ENCODE results near the gene HDDC2. TPM values are rescaled to one million over a fixed set of nuclear protein-coding genes. Genes with fewer than 3 reads are reported as not detected.
A peak's percentile ranks its signal among the peaks of the same experiment; 100 is the strongest.

The HDDC2 gene
- total and polyA plus RNA-seq, 2 of the 8 experiments (the other 6 are each of a cell fraction or from before 2014, with no cell fraction given), result 89.3 to 129 TPM

GRCh38 chr6:125315548-125315947 is 13.8 kb upstream of the HDDC2 start:
- WGBS, 2 experiments (ENCODE audit: extremely low coverage in 1 of 2, insufficient coverage in 1 of 2, insufficient read length in 1 of 2, insufficient replicate concordance in 2 of 2, low coverage in 1 of 2, low lambda C conversion rate in 2 of 2, missing lambda C conversion rate in 1 of 2), result 71% methylated on average over 5 of the region's 5 CpGs; no CpG with 5 or more reads in 1 of the 2 experiments
- H2BK20ac ChIP-seq (ENCODE audit: low read length), result no peak overlapping the region

More at GRCh38 chr6:125315548-125315947, 13.8 kb upstream of the HDDC2 start:
- TF ChIP-seq CTCF (IDR thresholded peaks at IDR 0.05; ENCODE audit: control extremely low read depth in 1 of 3, insufficient read depth in 1 of 3, low read depth in 1 of 3, low read length in 3 of 3), result no peak
- no peak for TF ChIP-seq CEBPB (IDR thresholded peaks at IDR 0.05; ENCODE audit: low read depth, low read length)
- TF ChIP-seq BACH1 (IDR thresholded peaks at IDR 0.05; ENCODE audit: low read length), result no peak
- TF ChIP-seq NANOG (IDR thresholded peaks at IDR 0.05; ENCODE audit: insufficient read depth, low read depth, low read length, poor library complexity, severe bottlenecking), result no peak
- TF ChIP-seq EGR1 (IDR thresholded peaks at IDR 0.05; ENCODE audit: borderline replicate concordance, low read depth, low read length), result no peak
- ChIA-PET CTCF (ENCODE audit: partially characterized antibody) (interaction anchor here (0.6 to 9.6 kb wide), 17 partner anchors 11 to 470 kb away, joined by 3 to 120 read pairs (median 4); no protein-coding TSS in a partner anchor), POLR2A (ENCODE audit: partially characterized antibody) (no interaction called here)
- H3K4ac ChIP-seq (replicated peaks; ENCODE audit: insufficient read length, low read depth, low read length), result no peak overlapping the region
- H3K56ac ChIP-seq (replicated peaks; ENCODE audit: insufficient read length, low read depth, low read length), result no peak overlapping the region
- peaks cover 0 to 2% (median 0%) of the 10 kb centered on the region in 4 experiments; a peak in 1 of 7 replicates for H3K4me1 ChIP-seq (replicated peaks in 1 of 4; ENCODE audit: control insufficient read depth in 3 of 4, insufficient read depth in 4 of 4, low read length in 3 of 4)
- no peak overlapping the region for H3K27ac ChIP-seq (ENCODE audit: low read depth, low read length)
- no peaks in the 10 kb centered on the region for H4K20me1 ChIP-seq (replicated peaks in 1 of 2; ENCODE audit: control insufficient read depth in 1 of 2, insufficient read depth in 2 of 2, low read length in 2 of 2)
- no peak overlapping the region for H2BK5ac ChIP-seq (ENCODE audit: low read depth, low read length)
- no peaks in the 10 kb centered on the region for H3K79me1 ChIP-seq (ENCODE audit: low read depth, low read length)
- no peak overlapping the region for H3K9ac ChIP-seq (replicated peaks in 1 of 4; ENCODE audit: extremely low read depth in 1 of 4, low read depth in 3 of 4, low read length in 3 of 4)
- no peak overlapping the region for H3K4me2 ChIP-seq (ENCODE audit: insufficient read depth in 1 of 2, low read depth in 2 of 2, low read length in 2 of 2)
- H2BK15ac ChIP-seq (ENCODE audit: low read length), result 0 out of 2 replicates have a peak overlapping the region, but pooled peaks have one; percentile 46
- H3K18ac ChIP-seq (ENCODE audit: extremely low read depth, low read length), result no peak overlapping the region
- H3K27me3 ChIP-seq (replicated peaks in 1 of 4; ENCODE audit: control insufficient read depth in 3 of 4, extremely low read depth in 1 of 4, insufficient read depth in 3 of 4, low read length in 3 of 4), result no peaks in the 10 kb centered on the region
- no peaks in the 10 kb centered on the region for H3K79me2 ChIP-seq (ENCODE audit: control insufficient read depth in 1 of 2, insufficient read depth in 2 of 2, low read length in 2 of 2)
- H3K14ac ChIP-seq (ENCODE audit: insufficient read length), result no peak overlapping the region
- no peak overlapping the region for H4K5ac ChIP-seq (ENCODE audit: insufficient read length, low read depth, low read length)
- H2BK12ac ChIP-seq (ENCODE audit: low read depth, low read length), result no peak overlapping the region
- no peak overlapping the region for H2AK5ac ChIP-seq (ENCODE audit: low read depth, low read length)
- H3K23me2 ChIP-seq (ENCODE audit: low read depth, low read length), result no peaks in the 10 kb centered on the region
- H4K91ac ChIP-seq (replicated peaks; ENCODE audit: insufficient read length, low read length), result no peak overlapping the region
- H3K9me3 ChIP-seq (ENCODE audit: insufficient read depth in 2 of 2, low read depth in 1 of 2, low read length in 1 of 2), result no peaks in the 10 kb centered on the region
- no peak for DNase-seq (ENCODE audit: low read depth in 1 of 2, low spot score in 2 of 2)
- FAIRE-seq, result no peak
- H2AFZ ChIP-seq (ENCODE audit: low read length), result no peak overlapping the region
- no peak overlapping the region for H2BK120ac ChIP-seq (replicated peaks; ENCODE audit: low read depth, low read length)
- H3K4me3 ChIP-seq (ENCODE audit: extremely low read depth in 1 of 4, insufficient read depth in 2 of 4, low read depth in 3 of 4, low read length in 4 of 4), result no peak overlapping the region
- H3K36me3 ChIP-seq (ENCODE audit: control insufficient read depth in 2 of 4, insufficient read depth in 4 of 4, low read length in 3 of 4), result no peaks in the 10 kb centered on the region
- no peak overlapping the region for H4K8ac ChIP-seq (ENCODE audit: extremely low read depth, insufficient read depth, low read length)
- no peak overlapping the region for H3K23ac ChIP-seq (ENCODE audit: insufficient read length)

Measured in H1 (cell line).